ENCODE measurements around the gene ACSS3. TPM values are rescaled to one million over a fixed set of nuclear protein-coding genes. Genes with fewer than 3 reads are reported as not detected.

The ACSS3 gene
- total and polyA plus RNA-seq, 10 of the 15 experiments (the other 5 are each of a cell fraction or from before 2014, with no cell fraction given): 0.06 to 0.31 TPM; not detected in 8

DNA sequence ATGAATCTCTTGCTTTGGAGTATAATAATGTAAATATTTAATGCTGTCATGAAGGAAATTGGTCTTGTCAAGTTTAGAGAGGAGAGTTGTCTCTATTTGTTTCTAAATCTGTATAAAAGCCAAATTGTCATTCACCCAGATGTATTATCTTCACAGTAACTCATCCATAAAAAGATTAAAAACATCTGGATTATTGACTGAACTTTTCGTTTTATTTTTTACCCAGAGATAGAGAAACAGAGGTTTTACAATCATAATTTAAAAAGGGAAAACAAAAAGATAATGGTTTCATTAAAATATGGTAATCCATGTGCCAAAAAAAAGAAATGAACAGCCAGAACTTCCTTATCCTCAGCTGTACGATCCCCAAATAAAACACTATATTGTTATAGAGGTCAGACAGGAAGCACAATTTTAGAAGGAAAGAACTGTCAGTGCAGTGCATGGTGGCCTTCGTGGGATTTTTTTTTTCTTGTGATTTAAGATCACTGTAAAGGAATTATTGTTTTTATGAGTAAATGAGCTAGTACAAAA is 125.9 kb downstream of the ACSS3 start:
- ATAC-seq (no peak), DNase-seq (ENCODE audit: low read depth, low spot score) (no peak), FAIRE-seq (no peak)
- Histone ChIP-seq H3K27ac (ENCODE audit: control insufficient read depth, insufficient read depth) (no peak overlapping the region), H3K27me3 (replicated peaks in 1 of 2; ENCODE audit: control insufficient read depth in 2 of 2, insufficient read depth in 2 of 2, low read length in 1 of 2) (no peaks in the 10 kb centered on the region), H4K20me1 (ENCODE audit: control insufficient read depth, insufficient read depth) (no peaks in the 10 kb centered on the region), H3K4me3 (no peak overlapping the region), H3K9me3 (replicated peaks; ENCODE audit: control insufficient read depth, insufficient read depth, low read length) (no peaks in the 10 kb centered on the region), H2AFZ (ENCODE audit: control insufficient read depth, low read depth, low read length) (no peak overlapping the region), H3K4me1 (ENCODE audit: control insufficient read depth, insufficient read depth, low read length) (no peaks in the 10 kb centered on the region), H3K36me3 (ENCODE audit: control insufficient read depth in 2 of 2, insufficient read depth in 2 of 2, low read length in 1 of 2) (no peaks in the 10 kb centered on the region), H3K4me2 (ENCODE audit: control insufficient read depth, insufficient read depth) (no peak overlapping the region), H3K79me2 (ENCODE audit: control insufficient read depth, insufficient read depth, low read length) (no peaks in the 10 kb centered on the region), H3K9ac (ENCODE audit: control insufficient read depth, insufficient read depth, low read length) (no peak overlapping the region)
- TF ChIP-seq EGR1 (IDR thresholded peaks at IDR 0.05; ENCODE audit: borderline replicate concordance in 1 of 2, low read depth in 2 of 2, low read length in 2 of 2) (no peak), NRF1 (conservative IDR thresholded peaks at IDR 0.05; ENCODE audit: low read depth, low read length) (no peak), TAF1 (IDR thresholded peaks at IDR 0.05; ENCODE audit: borderline replicate concordance, low read depth, low read length) (no peak), ZNF207 (IDR thresholded peaks at IDR 0.05; ENCODE audit: borderline replicate concordance) (no peak), SMARCA5 (IDR thresholded peaks at IDR 0.05) (no peak), SUZ12 (IDR thresholded peaks at IDR 0.05; ENCODE audit: unreplicated experiment) (no peak), IRF4 (IDR thresholded peaks at IDR 0.05; ENCODE audit: low read depth, low read length) (no peak), NFXL1 (IDR thresholded peaks at IDR 0.05; ENCODE audit: borderline replicate concordance) (no peak)
- TF ChIP-seq, protein P1, sequence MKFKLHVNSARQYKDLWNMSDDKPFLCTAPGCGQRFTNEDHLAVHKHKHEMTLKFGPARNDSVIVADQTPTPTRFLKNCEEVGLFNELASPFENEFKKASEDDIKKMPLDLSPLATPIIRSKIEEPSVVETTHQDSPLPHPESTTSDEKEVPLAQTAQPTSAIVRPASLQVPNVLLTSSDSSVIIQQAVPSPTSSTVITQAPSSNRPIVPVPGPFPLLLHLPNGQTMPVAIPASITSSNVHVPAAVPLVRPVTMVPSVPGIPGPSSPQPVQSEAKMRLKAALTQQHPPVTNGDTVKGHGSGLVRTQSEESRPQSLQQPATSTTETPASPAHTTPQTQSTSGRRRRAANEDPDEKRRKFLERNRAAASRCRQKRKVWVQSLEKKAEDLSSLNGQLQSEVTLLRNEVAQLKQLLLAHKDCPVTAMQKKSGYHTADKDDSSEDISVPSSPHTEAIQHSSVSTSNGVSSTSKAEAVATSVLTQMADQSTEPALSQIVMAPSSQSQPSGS (IDR thresholded peaks at IDR 0.05; ENCODE audit: low read length): no peak
- in situ Hi-C loops (cut with MboI) (no loop called here), intact Hi-C loops (cut with micrococcal nuclease; ENCODE audit: unreplicated experiment) (no loop called here)
- POLR2A ChIA-PET: no interaction called here
- WGBS (ENCODE audit: insufficient coverage, insufficient replicate concordance, low lambda C conversion rate, missing lambda C conversion rate): 4% methylated on average over 3 of the region's 3 CpGs
- no TSS peak for BruUV-seq (replicated peaks)
- RAD21 ChIA-PET (ENCODE audit: unreplicated experiment): no interaction called here
- SMC1A ChIA-PET (ENCODE audit: uncharacterized antibody, unreplicated experiment): no interaction called here
- CTCF ChIA-PET: no interaction called here
